H1 (cell line): Measurements from ENCODE around the gene PCYT2. TPM values are rescaled to one million over a fixed set of nuclear protein-coding genes. Genes with fewer than 3 reads are reported as not detected.

ENCODE experiments used
- CBX8 ChIP-seq: fragments of 300-800, 300-1000 bp; sonication (generic); IDR thresholded peaks from 2 replicates; pipeline ENCODE4 v1.7.1; 2016; ENCODE audit warnings: low read depth, low read length, borderline replicate concordance
- EGR1 ChIP-seq: IDR thresholded peaks from 2 replicates; pipeline ENCODE4 v1.6.1; 2011; ENCODE audit warnings: low read depth, low read length, borderline replicate concordance
- KDM1A ChIP-seq: fragments of 200-600, 300-600 bp; sonication (generic); IDR thresholded peaks from 2 replicates; pipeline ENCODE4 v1.7.1; 2016; ENCODE audit warnings: mild to moderate bottlenecking, low read length, borderline replicate concordance
- KDM4A ChIP-seq: IDR thresholded peaks from one replicate; pipeline ENCODE4 v1.7.1; 2012; ENCODE audit warnings: low read depth, mild to moderate bottlenecking, moderate library complexity, low read length, inconsistent platforms; ENCODE audit not compliant: severe bottlenecking
- MAX ChIP-seq: IDR thresholded peaks from 2 replicates; pipeline ENCODE4 v1.6.1; 2012; ENCODE audit warnings: inconsistent platforms
- NRF1 ChIP-seq: IDR thresholded peaks from 2 replicates; pipeline ENCODE4 v1.6.1; 2011; ENCODE audit warnings: mild to moderate bottlenecking, low read depth, low read length, improper control_type of control experiment
- SRF ChIP-seq: IDR thresholded peaks from 2 replicates; pipeline ENCODE4 v1.6.1; 2011; ENCODE audit warnings: mild to moderate bottlenecking, low read depth, low read length, moderate library complexity
- TEAD4 ChIP-seq: IDR thresholded peaks from 2 replicates; pipeline ENCODE4 v1.6.1; 2012; ENCODE audit warnings: low read depth, low read length, inconsistent platforms, mixed read lengths
- USF2 ChIP-seq: IDR thresholded peaks from 2 replicates; pipeline ENCODE4 v1.6.1; 2011; ENCODE audit warnings: low read length, improper control_type of control experiment
- polyA plus RNA-seq, 7 experiments: library from polyadenylated mRNA; depleted of rRNA in 3 of 7; stranded (reverse) in 5 of 7; unstranded in 2 of 7; fragments of >200 nt in 5 of 7; fragments of 200-250 nt in 2 of 7; gene quantifications; 1 replicate in 5 of 7; 2 replicates in 1 of 7; 4 replicates in 1 of 7; pipeline versions ENCODE4 v1.2.1 to v1.2.3, GENCODE V29; 2011 to 2013; ENCODE audit warnings: missing spikeins in 2 of 7, mixed read lengths in 2 of 7
- total RNA-seq: library from RNA; stranded (reverse); fragmentation: NEBNext Ultra II Directional; extraction: Animal tissue kit (Norgen Biotek cat#: 25700); gene quantifications from 2 replicates; pipeline ENCODE4 v1.2.1, GENCODE V29; 2021

Gene PCYT2
- total and polyA plus RNA-seq, 2 of the 8 experiments (the other 6 are each of a cell fraction or from before 2014, with no cell fraction given), result 29.9 to 31.3 TPM

- no peak for TF ChIP-seq SRF
- no peak for TF ChIP-seq KDM4A
- no peak for TF ChIP-seq MAX
- TF ChIP-seq TEAD4, result no peak
- no peak for TF ChIP-seq NRF1
- TF ChIP-seq USF2, result no peak
- no peak for TF ChIP-seq KDM1A
- TF ChIP-seq CBX8, result no peak
- TF ChIP-seq EGR1, result no peak
Observed at GRCh38 chr17:81957691-81958432, 46.7 kb upstream of the PCYT2 start (continued).
